HEK293 (cell line): Measurements from ENCODE around the gene ALKBH2.

Experiments used
- HOXA7 ChIP-seq: sonication (generic); formaldehyde crosslinking; IDR thresholded peaks from 2 replicates; pipeline ENCODE4 v1.8.1; 2022; ENCODE audit warnings: missing genetic modification reagents, borderline replicate concordance
- YY1 ChIP-seq: fragments of 450-650 bp; formaldehyde crosslinking; IDR thresholded peaks from 2 replicates; pipeline ENCODE4 v1.5.1; 2018; ENCODE audit warnings: missing biosample characterization, missing genetic modification characterization
- ZEB2 ChIP-seq: fragments of 450-650 bp; formaldehyde crosslinking; IDR thresholded peaks from 2 replicates; pipeline ENCODE4 v1.5.1; 2016; ENCODE audit warnings: missing biosample characterization, missing genetic modification characterization
- ZNF24 ChIP-seq: fragments of 450-650 bp; formaldehyde crosslinking; IDR thresholded peaks from 2 replicates; pipeline ENCODE4 v1.5.1; 2016; ENCODE audit warnings: missing biosample characterization, missing genetic modification characterization
- ZNF274 ChIP-seq, 2 experiments: fragments of 200-500 bp in 1 of 2; fragments of 450-650 bp in 1 of 2; sonication (Bioruptor generic) in 1 of 2; formaldehyde crosslinking in 1 of 2; IDR thresholded peaks; 2 replicates each; pipeline versions ENCODE4 v1.5.1 to v1.6.1; 2014 to 2016; ENCODE audit warnings: borderline replicate concordance in 1 of 2, inconsistent platforms in 1 of 2, low read length in 1 of 2, missing biosample characterization in 1 of 2, missing genetic modification characterization in 1 of 2
- ZNF747 ChIP-seq: fragments of 450-650 bp; formaldehyde crosslinking; IDR thresholded peaks from 2 replicates; pipeline ENCODE4 v1.5.1; 2016; ENCODE audit warnings: missing biosample characterization, missing genetic modification characterization
- ZNF768 ChIP-seq: fragments of 450-650 bp; formaldehyde crosslinking; IDR thresholded peaks from 2 replicates; pipeline ENCODE4 v1.5.1; 2018; ENCODE audit warnings: missing biosample characterization, mild to moderate bottlenecking, missing genetic modification characterization
- TF ChIP-seq, protein P1 (sequence below): fragments of 450-650 bp; formaldehyde crosslinking; IDR thresholded peaks from 2 replicates; pipeline ENCODE4 v1.5.1; 2016; ENCODE audit warnings: missing biosample characterization, missing genetic modification characterization

DNA sequence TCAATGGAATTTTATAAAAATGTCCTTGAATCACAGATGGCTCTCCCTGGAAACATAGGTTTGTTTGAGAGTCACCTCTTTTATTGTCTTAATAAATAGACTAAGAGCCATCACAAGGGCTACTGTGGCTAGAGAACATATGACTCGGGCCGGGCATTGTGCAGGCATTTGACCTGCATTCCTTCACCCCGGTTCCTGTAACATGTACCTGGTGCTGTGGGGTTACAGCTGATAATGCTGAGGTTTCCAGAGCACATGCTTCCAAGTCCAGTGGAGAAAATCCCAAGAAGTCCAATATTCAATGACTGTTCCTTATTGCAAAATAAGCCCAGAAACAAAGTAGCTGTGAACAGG, 22.1 kb upstream of the ALKBH2 start:
- TF ChIP-seq ZNF747 (tag by site-specific recombination): no peak
- TF ChIP-seq, protein P1, sequence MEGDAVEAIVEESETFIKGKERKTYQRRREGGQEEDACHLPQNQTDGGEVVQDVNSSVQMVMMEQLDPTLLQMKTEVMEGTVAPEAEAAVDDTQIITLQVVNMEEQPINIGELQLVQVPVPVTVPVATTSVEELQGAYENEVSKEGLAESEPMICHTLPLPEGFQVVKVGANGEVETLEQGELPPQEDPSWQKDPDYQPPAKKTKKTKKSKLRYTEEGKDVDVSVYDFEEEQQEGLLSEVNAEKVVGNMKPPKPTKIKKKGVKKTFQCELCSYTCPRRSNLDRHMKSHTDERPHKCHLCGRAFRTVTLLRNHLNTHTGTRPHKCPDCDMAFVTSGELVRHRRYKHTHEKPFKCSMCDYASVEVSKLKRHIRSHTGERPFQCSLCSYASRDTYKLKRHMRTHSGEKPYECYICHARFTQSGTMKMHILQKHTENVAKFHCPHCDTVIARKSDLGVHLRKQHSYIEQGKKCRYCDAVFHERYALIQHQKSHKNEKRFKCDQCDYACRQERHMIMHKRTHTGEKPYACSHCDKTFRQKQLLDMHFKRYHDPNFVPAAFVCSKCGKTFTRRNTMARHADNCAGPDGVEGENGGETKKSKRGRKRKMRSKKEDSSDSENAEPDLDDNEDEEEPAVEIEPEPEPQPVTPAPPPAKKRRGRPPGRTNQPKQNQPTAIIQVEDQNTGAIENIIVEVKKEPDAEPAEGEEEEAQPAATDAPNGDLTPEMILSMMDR (tag by site-specific recombination): no peak
- no peak for TF ChIP-seq ZEB2 (tag by site-specific recombination)
- no peak for TF ChIP-seq ZNF274 (IDR thresholded peaks at IDR 0.05; ENCODE audit: low read length)
- no peak for TF ChIP-seq ZNF274 (tag by site-specific recombination; IDR thresholded peaks at IDR 0.05; ENCODE audit: borderline replicate concordance)
- no peak for TF ChIP-seq HOXA7 (CRISPR knock-in tag)
- TF ChIP-seq YY1 (tag by site-specific recombination): no peak
- TF ChIP-seq ZNF24: no peak
- TF ChIP-seq ZNF768 (tag by site-specific recombination): no peak
